ENCODE results near the gene TEKT4. TPM values are rescaled to one million over a fixed set of nuclear protein-coding genes. Genes with fewer than 3 reads are reported as not detected.
"Not testable (repeated sequence)": the region's sequence is repeated elsewhere in the genome, so short reads cannot be mapped to it uniquely, and the experiment has no call there.

The TEKT4 gene
- 1 to 10 TPM in 1 of 2 donors, under 1 TPM in 1; 0.69 to 2.7 TPM for total RNA-seq
- polyA plus RNA-seq (ENCODE audit: insufficient read length in 2 of 2) = 1 to 10 TPM; 2.1 to 3.8 TPM
- long read RNA-seq, donor 1 = 0 reads
- long read RNA-seq, donor 2 = 0 reads
- long read RNA-seq, donor 3 = 0 reads
- long read RNA-seq, donor 4 = 0 reads

- DNase-seq (ENCODE audit: low read depth in 4 of 6, low spot score in 6 of 6) = peak in 1 of 6 donors; percentile 41
- Histone ChIP-seq H3K9me3 (ENCODE audit: control insufficient read depth, insufficient read depth, low read length) (no peaks in the 10 kb centered on the region), H3K27ac (ENCODE audit: low read depth, low read length) (no peak within 1 kb of the TSS), H3K36me3 (ENCODE audit: control insufficient read depth, insufficient read depth, low read length) (no peaks in the 10 kb centered on the region), H3K4me1 (ENCODE audit: control insufficient read depth, insufficient read depth, low read length) (peaks cover 26% of the 10 kb centered on the region), H3K4me3 (ENCODE audit: low read depth, low read length) (peak within 1 kb of the TSS; percentile 12), H3K27me3 (ENCODE audit: control insufficient read depth, insufficient read depth, low read length) (peaks cover 34% of the 10 kb centered on the region)
- 58% methylated on average over 58 of the region's 59 CpGs for WGBS (ENCODE audit: insufficient coverage)
These were observed at the start of gene TEKT4 for GRCh38 chr2:94871226-94872087. Gene TEKT4, plus strand, starts transcription at chr2:94871430. Its CDS starts 150 bp downstream, at chr2:94871580.

- not testable (repeated sequence) for H3K4me3 ChIP-seq (ENCODE audit: low read depth, low read length); DNase-seq (ENCODE audit: low read depth in 4 of 6, low spot score in 6 of 6); H3K9me3 ChIP-seq (ENCODE audit: control insufficient read depth, insufficient read depth, low read length); H3K27ac ChIP-seq (ENCODE audit: low read depth, low read length); H3K4me1 ChIP-seq (ENCODE audit: control insufficient read depth, insufficient read depth, low read length); H3K27me3 ChIP-seq (ENCODE audit: control insufficient read depth, insufficient read depth, low read length); H3K36me3 ChIP-seq (ENCODE audit: control insufficient read depth, insufficient read depth, low read length)
- WGBS (ENCODE audit: insufficient coverage) = 100% methylated on average over 1 of the region's 2 CpGs
These were observed 32.0 kb upstream of the TEKT4 start for GRCh38 chr2:94839224-94839623.

- peaks cover 23% of the 10 kb centered on the region for H3K4me1 ChIP-seq (ENCODE audit: control insufficient read depth, insufficient read depth, low read length)
- not testable (repeated sequence) for H3K36me3 ChIP-seq (ENCODE audit: control insufficient read depth, insufficient read depth, low read length); H3K27ac ChIP-seq (ENCODE audit: low read depth, low read length); H3K4me3 ChIP-seq (ENCODE audit: low read depth, low read length); H3K9me3 ChIP-seq (ENCODE audit: control insufficient read depth, insufficient read depth, low read length); DNase-seq (ENCODE audit: low read depth in 4 of 6, low spot score in 6 of 6)
- H3K27me3 ChIP-seq (ENCODE audit: control insufficient read depth, insufficient read depth, low read length) = peaks cover 35% of the 10 kb centered on the region
- 1% methylated on average over 32 of the region's 35 CpGs for WGBS (ENCODE audit: insufficient coverage)
These were observed 14.4 kb upstream of the TEKT4 start for GRCh38 chr2:94856856-94857255.

DNA sequence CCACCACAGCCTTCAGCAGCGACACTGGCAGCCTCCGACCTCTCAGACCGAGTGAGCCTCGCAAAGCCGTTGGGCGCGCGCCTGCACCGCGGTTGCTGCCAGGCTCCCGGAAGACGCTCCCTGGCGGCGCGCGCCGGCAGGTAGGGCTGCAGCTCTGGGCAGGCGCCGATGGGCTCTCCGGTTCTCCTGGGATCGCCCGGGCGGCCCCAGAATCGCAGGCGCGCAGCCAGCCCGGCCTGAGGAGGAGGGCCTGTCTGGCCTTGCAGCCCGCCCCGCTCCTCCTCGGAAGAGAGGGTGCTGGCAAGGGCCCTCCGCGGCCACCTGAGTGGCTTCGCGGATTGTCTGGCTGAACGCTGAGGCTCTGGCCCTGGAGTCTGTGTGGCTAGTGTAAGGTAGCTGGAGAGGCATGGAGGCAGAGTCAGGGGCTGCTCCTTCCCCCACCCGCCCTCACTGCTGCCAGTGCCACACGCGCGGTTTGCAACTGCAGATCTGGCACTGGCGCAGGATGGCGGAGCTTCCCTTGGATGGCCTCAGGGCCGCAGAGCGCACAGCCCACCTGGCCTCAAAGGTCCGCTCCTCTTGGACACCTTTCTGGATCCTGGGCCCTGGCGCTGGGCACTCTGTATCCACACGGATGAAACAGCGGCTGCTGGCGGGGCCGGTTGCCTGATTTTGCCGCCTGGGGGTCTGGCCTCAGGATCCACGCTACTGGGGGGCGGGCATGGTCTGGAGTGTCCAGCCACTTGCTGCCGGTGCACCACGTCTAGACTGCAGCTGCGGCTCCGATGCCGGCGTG, 13.7 kb upstream of the TEKT4 start:
- H3K27ac ChIP-seq (ENCODE audit: low read depth, low read length); H3K4me3 ChIP-seq (ENCODE audit: low read depth, low read length); H3K9me3 ChIP-seq (ENCODE audit: control insufficient read depth, insufficient read depth, low read length); H3K36me3 ChIP-seq (ENCODE audit: control insufficient read depth, insufficient read depth, low read length): not testable (repeated sequence)
- peak in 2 of 6 donors; percentile 39 to 58 for DNase-seq (ENCODE audit: low read depth in 4 of 6, low spot score in 6 of 6)
- 3% methylated on average over 57 of the region's 58 CpGs for WGBS (ENCODE audit: insufficient coverage)
- peaks cover 40% of the 10 kb centered on the region for H3K27me3 ChIP-seq (ENCODE audit: control insufficient read depth, insufficient read depth, low read length)
- peaks cover 24% of the 10 kb centered on the region for H3K4me1 ChIP-seq (ENCODE audit: control insufficient read depth, insufficient read depth, low read length)

DNA sequence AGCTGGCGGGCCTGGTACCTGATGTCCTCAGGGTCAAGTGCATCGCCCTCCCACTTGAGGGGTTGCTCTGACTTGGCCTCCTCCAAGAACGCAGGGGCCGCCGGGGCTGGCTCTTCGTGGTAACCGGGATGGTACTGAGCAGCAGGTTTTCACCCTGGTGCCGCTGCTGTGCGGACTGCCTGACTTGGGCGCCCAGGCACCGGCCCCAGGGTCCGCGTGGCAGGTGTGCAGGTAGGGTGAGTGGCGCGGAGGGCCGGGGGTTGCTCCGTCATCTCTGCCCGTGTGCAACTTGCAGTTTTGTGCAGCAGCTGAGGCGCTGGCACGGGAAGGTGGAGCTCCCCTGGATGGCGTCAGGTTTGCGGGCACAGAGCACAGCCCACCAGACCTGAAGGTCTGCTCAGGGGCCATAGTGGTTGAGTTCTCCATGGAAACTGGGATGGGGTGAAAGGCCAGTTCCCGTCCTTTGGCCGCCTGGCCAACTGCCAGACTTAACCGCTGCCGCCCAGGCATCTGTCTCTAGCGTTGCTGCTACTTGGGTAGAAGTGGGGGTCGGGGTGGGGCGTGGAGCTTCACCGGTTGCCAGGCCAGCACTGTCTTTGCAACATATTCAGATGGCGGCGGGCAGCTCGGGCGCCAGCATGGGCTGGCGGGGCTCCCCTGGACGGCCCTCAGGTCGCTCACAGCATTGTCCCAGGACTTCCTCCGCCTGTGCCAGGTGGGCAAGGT, 12.9 kb upstream of the TEKT4 start:
- not testable (repeated sequence) for DNase-seq (ENCODE audit: low read depth in 4 of 6, low spot score in 6 of 6)
- 15% methylated on average over 28 of the region's 38 CpGs for WGBS (ENCODE audit: insufficient coverage)

GRCh38 chr2:94861308-94862152, 9.7 kb upstream of the TEKT4 start:
- peaks cover 24% of the 10 kb centered on the region for H3K4me1 ChIP-seq (ENCODE audit: control insufficient read depth, insufficient read depth, low read length)
- 3% methylated on average over 57 of the region's 60 CpGs for WGBS (ENCODE audit: insufficient coverage)
- no peaks in the 10 kb centered on the region for H3K9me3 ChIP-seq (ENCODE audit: control insufficient read depth, insufficient read depth, low read length)
- H3K27ac ChIP-seq (ENCODE audit: low read depth, low read length) = no peak overlapping the region
- no peak overlapping the region for H3K4me3 ChIP-seq (ENCODE audit: low read depth, low read length)
- H3K36me3 ChIP-seq (ENCODE audit: control insufficient read depth, insufficient read depth, low read length) = no peaks in the 10 kb centered on the region
- peaks cover 51% of the 10 kb centered on the region for H3K27me3 ChIP-seq (ENCODE audit: control insufficient read depth, insufficient read depth, low read length)
- no peak for DNase-seq (ENCODE audit: low read depth in 4 of 6, low spot score in 6 of 6)

More for the DNA sequence above, 12.9 kb upstream of the TEKT4 start:
- H3K4me1 ChIP-seq (ENCODE audit: control insufficient read depth, insufficient read depth, low read length) = peaks cover 24% of the 10 kb centered on the region
- H3K27me3 ChIP-seq (ENCODE audit: control insufficient read depth, insufficient read depth, low read length) = peaks cover 47% of the 10 kb centered on the region
- not testable (repeated sequence) for H3K4me3 ChIP-seq (ENCODE audit: low read depth, low read length); H3K36me3 ChIP-seq (ENCODE audit: control insufficient read depth, insufficient read depth, low read length); H3K9me3 ChIP-seq (ENCODE audit: control insufficient read depth, insufficient read depth, low read length); H3K27ac ChIP-seq (ENCODE audit: low read depth, low read length)

DNA sequence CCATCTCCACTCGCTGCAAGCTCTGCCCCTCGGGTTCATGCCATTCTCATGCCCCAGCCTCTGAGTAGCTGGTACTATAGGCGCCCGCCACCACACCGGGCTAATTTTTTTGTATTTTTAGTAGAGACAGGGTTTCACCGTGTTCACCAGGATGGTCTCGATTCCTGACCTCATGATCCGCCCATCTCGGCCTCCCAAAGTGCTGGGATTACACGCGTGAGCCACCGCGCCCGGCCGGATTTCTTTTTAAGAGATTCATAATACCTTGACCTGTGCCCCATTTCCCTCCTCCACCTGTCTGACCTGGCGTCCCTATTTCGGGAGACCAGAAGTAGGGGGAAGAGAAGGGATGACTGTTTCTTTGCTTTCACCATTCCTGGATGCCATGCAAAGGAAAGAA, 8.3 kb upstream of the TEKT4 start:
- Histone ChIP-seq H3K27me3 (ENCODE audit: control insufficient read depth, insufficient read depth, low read length) (peaks cover 40% of the 10 kb centered on the region), H3K4me1 (ENCODE audit: control insufficient read depth, insufficient read depth, low read length) (peaks cover 15% of the 10 kb centered on the region)
- DNase-seq (ENCODE audit: low read depth in 4 of 6, low spot score in 6 of 6); H3K36me3 ChIP-seq (ENCODE audit: control insufficient read depth, insufficient read depth, low read length); H3K9me3 ChIP-seq (ENCODE audit: control insufficient read depth, insufficient read depth, low read length); H3K4me3 ChIP-seq (ENCODE audit: low read depth, low read length); H3K27ac ChIP-seq (ENCODE audit: low read depth, low read length): not testable (repeated sequence)
- 87% methylated on average over 8 of the region's 17 CpGs for WGBS (ENCODE audit: insufficient coverage)

- Histone ChIP-seq H3K36me3 (ENCODE audit: control insufficient read depth, insufficient read depth, low read length) (no peaks in the 10 kb centered on the region), H3K9me3 (ENCODE audit: control insufficient read depth, insufficient read depth, low read length) (no peaks in the 10 kb centered on the region), H3K27ac (ENCODE audit: low read depth, low read length) (no peak overlapping the region), H3K4me3 (ENCODE audit: low read depth, low read length) (no peak overlapping the region), H3K4me1 (ENCODE audit: control insufficient read depth, insufficient read depth, low read length) (peaks cover 21% of the 10 kb centered on the region), H3K27me3 (ENCODE audit: control insufficient read depth, insufficient read depth, low read length) (peaks cover 36% of the 10 kb centered on the region)
- no peak for DNase-seq (ENCODE audit: low read depth in 4 of 6, low spot score in 6 of 6)
- 85% methylated on average over 4 of the region's 4 CpGs for WGBS (ENCODE audit: insufficient coverage)
These were observed 2.1 kb upstream of the TEKT4 start for GRCh38 chr2:94869131-94869530.

Measured in spinal cord (tissue), 10 donors.